Astrocyte (in vitro differentiated cells and primary cell): ENCODE results near the gene FAM13A. TPM values are rescaled to one million over a fixed set of nuclear protein-coding genes. Genes with fewer than 3 reads are reported as not detected.

Experiments
- DNase-seq: peaks from one replicate; pipeline ENCODE4 v3.0.0-alpha.2; 2010; ENCODE audit warnings: low read depth
- FAIRE-seq: peaks from 2 replicates; lab custom pipeline; 2011; peaks lifted over from hg19 to GRCh38; lab: Jason Lieb, UNC
- H2AFZ ChIP-seq: 2 replicates; pipeline ENCODE4 v1.6.0; 2012; ENCODE audit warnings: low read depth, low read length, inconsistent platforms
- H3K27ac ChIP-seq: 2 replicates; pipeline ENCODE4 v1.5.1; 2011; ENCODE audit warnings: low read depth, low read length, inconsistent platforms
- H3K27me3 ChIP-seq: 2 replicates; pipeline ENCODE4 v1.6.0; 2011; ENCODE audit warnings: low read length, inconsistent platforms; ENCODE audit not compliant: insufficient read depth
- H3K36me3 ChIP-seq: 2 replicates; pipeline ENCODE4 v1.5.1; 2011; ENCODE audit warnings: low read length, inconsistent platforms; ENCODE audit not compliant: insufficient read depth
- H3K4me1 ChIP-seq: 2 replicates; pipeline ENCODE4 v1.5.1; 2011; ENCODE audit warnings: low read length, inconsistent platforms; ENCODE audit not compliant: insufficient read depth
- H3K4me2 ChIP-seq: 2 replicates; pipeline ENCODE4 v1.6.0; 2012; ENCODE audit warnings: low read length, inconsistent platforms
- H3K4me3 ChIP-seq: 2 replicates; pipeline ENCODE4 v1.5.1; 2011; ENCODE audit warnings: low read depth, mild to moderate bottlenecking, low read length, inconsistent platforms; ENCODE audit not compliant: insufficient read depth
- H3K79me2 ChIP-seq: 2 replicates; pipeline ENCODE4 v1.6.0; 2012; ENCODE audit warnings: mild to moderate bottlenecking, low read length, inconsistent platforms; ENCODE audit not compliant: insufficient read depth
- H3K9ac ChIP-seq: 2 replicates; pipeline ENCODE4 v1.6.0; 2012; ENCODE audit warnings: mild to moderate bottlenecking, low read length, inconsistent platforms
- H3K9me3 ChIP-seq: 2 replicates; pipeline ENCODE4 v1.5.1; 2012; ENCODE audit warnings: low read depth, mild to moderate bottlenecking, low read length, inconsistent platforms; ENCODE audit not compliant: insufficient read depth
- H4K20me1 ChIP-seq: 2 replicates; pipeline ENCODE4 v1.6.0; 2012; ENCODE audit warnings: low read length, inconsistent platforms; ENCODE audit not compliant: insufficient read depth
- H3K27ac Mint-ChIP-seq: one replicate; pipeline ENCODE4 v1.8.0; 2021; ENCODE audit warnings: mild to moderate bottlenecking, mixed read lengths; ENCODE audit not compliant: unreplicated experiment
- H3K27me3 Mint-ChIP-seq: one replicate; pipeline ENCODE4 v1.8.0; 2021; ENCODE audit warnings: low read depth, mixed read lengths; ENCODE audit not compliant: unreplicated experiment
- H3K36me3 Mint-ChIP-seq: one replicate; pipeline ENCODE4 v1.8.0; 2021; ENCODE audit warnings: low read depth, mixed read lengths; ENCODE audit not compliant: unreplicated experiment
- H3K4me1 Mint-ChIP-seq: one replicate; pipeline ENCODE4 v1.8.0; 2021; ENCODE audit warnings: low read depth, mixed read lengths; ENCODE audit not compliant: unreplicated experiment
- H3K4me3 Mint-ChIP-seq: one replicate; pipeline ENCODE4 v1.8.0; 2021; ENCODE audit warnings: mild to moderate bottlenecking, moderate library complexity, mixed read lengths; ENCODE audit not compliant: unreplicated experiment
- H3K9me3 Mint-ChIP-seq: one replicate; pipeline ENCODE4 v1.8.0; 2021; ENCODE audit warnings: mild to moderate bottlenecking, mixed read lengths; ENCODE audit not compliant: unreplicated experiment
- EZH2 ChIP-seq: IDR thresholded peaks from 2 replicates; pipeline ENCODE4 v1.6.1; 2012; ENCODE audit warnings: mild to moderate bottlenecking, low read length, inconsistent platforms; ENCODE audit not compliant: insufficient read depth
- total RNA-seq: library from RNA; stranded (reverse); gene quantifications from 2 replicates; pipeline ENCODE4 v1.2.1, GENCODE V29; 2021
- TF ChIP-seq, protein P1 (sequence below): IDR thresholded peaks from 2 replicates; pipeline ENCODE4 v1.5.1; 2011; ENCODE audit warnings: low read depth, mild to moderate bottlenecking, inconsistent platforms, low read length, moderate library complexity; ENCODE audit not compliant: insufficient read depth

The FAM13A gene
- total RNA-seq, 1 donor from 2014 or later, result 12.0 TPM

DNA sequence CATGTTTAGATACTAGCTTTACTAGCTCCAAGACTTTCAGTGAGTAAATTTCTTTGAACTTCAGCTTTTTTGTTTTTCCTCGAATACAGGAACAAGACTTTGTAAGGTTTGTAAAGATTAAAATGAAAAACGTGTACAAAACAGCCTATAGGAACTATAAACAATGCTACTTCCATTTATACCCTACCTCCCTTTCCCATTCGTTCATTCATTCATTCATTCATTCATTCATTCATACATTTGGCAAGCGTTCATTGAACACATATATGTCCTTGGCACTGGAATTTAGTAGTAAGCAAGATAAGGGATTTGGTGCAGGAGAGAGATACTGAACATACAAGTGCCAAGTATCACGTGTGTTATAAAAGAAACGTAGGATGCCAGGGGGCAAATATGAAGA is 293.9 kb downstream of the FAM13A start:
- FAIRE-seq, result no peak
- DNase-seq, result no peak
- H3K9ac ChIP-seq, result no peak overlapping the region
- H4K20me1 ChIP-seq, result peaks cover 3% of the 10 kb centered on the region
- no peak overlapping the region for H3K27ac Mint-ChIP-seq
- H3K9me3 Mint-ChIP-seq, result no peaks in the 10 kb centered on the region
- no peaks in the 10 kb centered on the region for H3K36me3 Mint-ChIP-seq
- no peaks in the 10 kb centered on the region for H3K79me2 ChIP-seq
- no peak overlapping the region for H3K4me2 ChIP-seq
- H3K4me3 Mint-ChIP-seq, result no peak overlapping the region
- no peaks in the 10 kb centered on the region for H3K36me3 ChIP-seq
- peaks cover 27% of the 10 kb centered on the region for H3K4me1 Mint-ChIP-seq
- peaks cover 18% of the 10 kb centered on the region for H3K4me1 ChIP-seq
- no peaks in the 10 kb centered on the region for H3K9me3 ChIP-seq
- no peaks in the 10 kb centered on the region for H3K27me3 ChIP-seq
- no peak overlapping the region for H3K4me3 ChIP-seq
- TF ChIP-seq, protein P1, sequence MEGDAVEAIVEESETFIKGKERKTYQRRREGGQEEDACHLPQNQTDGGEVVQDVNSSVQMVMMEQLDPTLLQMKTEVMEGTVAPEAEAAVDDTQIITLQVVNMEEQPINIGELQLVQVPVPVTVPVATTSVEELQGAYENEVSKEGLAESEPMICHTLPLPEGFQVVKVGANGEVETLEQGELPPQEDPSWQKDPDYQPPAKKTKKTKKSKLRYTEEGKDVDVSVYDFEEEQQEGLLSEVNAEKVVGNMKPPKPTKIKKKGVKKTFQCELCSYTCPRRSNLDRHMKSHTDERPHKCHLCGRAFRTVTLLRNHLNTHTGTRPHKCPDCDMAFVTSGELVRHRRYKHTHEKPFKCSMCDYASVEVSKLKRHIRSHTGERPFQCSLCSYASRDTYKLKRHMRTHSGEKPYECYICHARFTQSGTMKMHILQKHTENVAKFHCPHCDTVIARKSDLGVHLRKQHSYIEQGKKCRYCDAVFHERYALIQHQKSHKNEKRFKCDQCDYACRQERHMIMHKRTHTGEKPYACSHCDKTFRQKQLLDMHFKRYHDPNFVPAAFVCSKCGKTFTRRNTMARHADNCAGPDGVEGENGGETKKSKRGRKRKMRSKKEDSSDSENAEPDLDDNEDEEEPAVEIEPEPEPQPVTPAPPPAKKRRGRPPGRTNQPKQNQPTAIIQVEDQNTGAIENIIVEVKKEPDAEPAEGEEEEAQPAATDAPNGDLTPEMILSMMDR, result no peak
- no peak for TF ChIP-seq EZH2
- no peak overlapping the region for H2AFZ ChIP-seq
- no peaks in the 10 kb centered on the region for H3K27me3 Mint-ChIP-seq
- H3K27ac ChIP-seq, result no peak overlapping the region

DNA sequence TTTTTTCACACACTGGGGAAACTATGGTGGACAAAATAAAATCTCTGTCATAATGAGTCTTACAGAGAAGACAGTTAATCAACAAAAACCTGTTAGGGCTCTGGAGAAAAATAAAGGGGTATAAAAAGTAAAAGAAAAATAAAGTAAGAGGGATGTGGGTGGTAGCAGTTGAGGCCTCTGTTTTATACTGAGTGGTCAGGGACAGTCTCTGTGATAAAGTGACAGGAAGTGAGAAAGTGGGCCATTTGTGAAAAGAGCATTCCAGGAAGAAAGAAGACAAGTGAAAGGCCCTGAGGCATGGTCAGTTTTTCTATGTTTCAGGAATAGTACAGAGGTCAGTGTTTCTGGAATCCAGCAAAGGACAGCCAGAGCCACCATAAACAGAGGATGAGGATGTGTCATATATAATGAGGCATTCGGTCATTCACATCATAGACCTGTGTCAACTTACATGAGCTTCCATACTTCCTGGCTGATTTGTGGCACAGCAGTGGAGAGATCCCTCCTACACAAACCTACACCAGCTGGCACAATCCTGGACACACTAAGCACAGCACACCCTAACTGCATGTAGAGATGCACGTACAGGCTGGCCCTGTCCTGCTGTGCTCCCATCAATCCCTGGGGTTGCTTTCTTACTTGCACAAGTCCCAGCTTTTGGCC is 295.0 kb downstream of the FAM13A start:
- no peaks in the 10 kb centered on the region for H3K79me2 ChIP-seq
- peaks cover 23% of the 10 kb centered on the region for H3K4me1 ChIP-seq
- Mint-ChIP-seq H3K4me1 (peaks cover 28% of the 10 kb centered on the region), H3K9me3 (no peaks in the 10 kb centered on the region), H3K36me3 (no peaks in the 10 kb centered on the region), H3K27ac (peak overlapping the region; percentile 23), H3K27me3 (no peaks in the 10 kb centered on the region), H3K4me3 (no peak overlapping the region)
- no peak overlapping the region for H2AFZ ChIP-seq
- no peaks in the 10 kb centered on the region for H3K36me3 ChIP-seq
- H3K27me3 ChIP-seq, result no peaks in the 10 kb centered on the region
- peaks cover 3% of the 10 kb centered on the region for H4K20me1 ChIP-seq
- H3K9me3 ChIP-seq, result no peaks in the 10 kb centered on the region
- TF ChIP-seq, protein P1, result no peak
- no peak for TF ChIP-seq EZH2
- H3K27ac ChIP-seq, result no peak overlapping the region
- no peak overlapping the region for H3K4me3 ChIP-seq
- FAIRE-seq (no peak), DNase-seq (no peak)
- H3K9ac ChIP-seq, result no peak overlapping the region
- H3K4me2 ChIP-seq, result no peak overlapping the region

DNA sequence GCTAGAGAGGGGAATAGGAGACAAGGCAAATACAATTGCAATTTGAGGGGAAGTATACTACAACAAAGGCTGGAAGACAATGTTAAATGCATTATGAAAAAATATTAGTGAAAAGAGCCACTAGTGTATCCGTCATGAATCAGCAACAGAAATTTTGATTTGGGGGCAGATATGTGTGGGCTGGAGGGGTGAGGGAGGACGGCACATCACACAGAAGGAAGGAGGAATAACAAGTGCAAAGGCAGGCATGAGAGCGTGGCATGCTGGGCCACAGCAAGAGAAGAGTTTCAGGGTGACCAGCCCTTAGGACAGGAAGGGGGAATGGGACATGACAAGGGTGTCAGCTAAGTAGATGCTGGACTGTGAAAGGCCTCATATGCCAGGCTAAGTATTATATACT is 295.6 kb downstream of the FAM13A start:
- peaks cover 3% of the 10 kb centered on the region for H4K20me1 ChIP-seq
- H3K9ac ChIP-seq, result no peak overlapping the region
- H3K27me3 ChIP-seq, result no peaks in the 10 kb centered on the region
- H3K4me3 ChIP-seq, result no peak overlapping the region
- no peaks in the 10 kb centered on the region for H3K9me3 ChIP-seq
- H3K36me3 ChIP-seq, result no peaks in the 10 kb centered on the region
- H3K27me3 Mint-ChIP-seq, result no peaks in the 10 kb centered on the region
- no peak overlapping the region for H2AFZ ChIP-seq
- H3K4me1 Mint-ChIP-seq, result peaks cover 28% of the 10 kb centered on the region
- no peak overlapping the region for H3K4me3 Mint-ChIP-seq
- DNase-seq, result no peak
- no peak for FAIRE-seq
- no peaks in the 10 kb centered on the region for H3K9me3 Mint-ChIP-seq
- no peaks in the 10 kb centered on the region for H3K79me2 ChIP-seq
- no peak overlapping the region for H3K27ac Mint-ChIP-seq
- H3K36me3 Mint-ChIP-seq, result no peaks in the 10 kb centered on the region
- no peak overlapping the region for H3K27ac ChIP-seq
- H3K4me1 ChIP-seq, result peaks cover 23% of the 10 kb centered on the region
- TF ChIP-seq, protein P1, result no peak
- TF ChIP-seq EZH2, result no peak
- H3K4me2 ChIP-seq, result no peak overlapping the region
